HL-60/S4 treated with phorbol 12-myristate 13-acetate at 8.2 ng/mL for 4 days and 3 days (cell line): ENCODE data around the gene EIF4EBP3.
"Not testable (repeated sequence)": the region's sequence is repeated elsewhere in the genome, so short reads cannot be mapped to it uniquely, and the experiment has no call there.

Experiments used
- in situ Hi-C: fragments of 300-500 bp; cut with MboI; formaldehyde crosslinking; loops from 2 replicates; pipeline ENCODE4 v1.15.0; 2022; ENCODE audit warnings: low sequenced_read_pairs

EIF4EBP3 gene

DNA sequence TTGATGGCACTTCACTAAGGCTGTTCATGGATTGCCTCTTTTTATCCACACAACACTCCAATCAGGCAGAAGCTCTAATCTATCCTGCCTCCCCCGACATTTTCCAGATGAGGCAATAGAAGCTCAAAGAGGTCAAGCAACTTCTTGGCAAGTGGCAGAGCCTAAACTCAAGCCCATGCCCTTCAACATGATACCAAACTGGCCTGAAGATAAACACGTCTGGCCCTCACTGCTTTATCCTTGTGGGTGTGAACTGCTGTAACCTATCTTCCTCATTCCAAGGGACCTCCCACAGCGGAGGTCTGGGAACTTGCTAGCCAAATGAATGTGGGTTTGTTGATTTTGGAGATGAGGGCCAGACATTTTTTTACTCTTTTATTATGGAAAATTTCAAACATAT is 26.7 kb downstream of the EIF4EBP3 start:
- in situ Hi-C loops: no loop called here

DNA sequence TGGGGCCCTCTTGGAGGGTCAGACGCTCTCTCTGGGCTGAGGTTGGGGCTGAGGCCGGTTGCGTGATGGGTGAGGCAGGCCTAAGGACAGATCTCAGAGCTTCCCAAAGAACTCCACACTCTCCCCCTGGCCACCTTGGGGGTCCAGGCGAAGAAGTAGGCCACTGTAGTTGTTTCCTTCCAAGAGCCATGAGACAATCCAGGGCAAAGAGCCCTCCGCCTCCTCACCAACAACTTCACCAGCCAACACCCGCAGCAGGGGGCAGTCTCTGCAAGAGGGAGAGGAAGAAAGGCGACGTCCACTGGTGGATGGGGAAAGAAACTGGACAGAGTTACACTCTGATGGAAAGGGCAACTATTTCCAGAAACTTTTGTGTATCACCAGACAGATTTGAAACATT is 27.8 kb downstream of the EIF4EBP3 start:
- in situ Hi-C loops: no loop called here

DNA sequence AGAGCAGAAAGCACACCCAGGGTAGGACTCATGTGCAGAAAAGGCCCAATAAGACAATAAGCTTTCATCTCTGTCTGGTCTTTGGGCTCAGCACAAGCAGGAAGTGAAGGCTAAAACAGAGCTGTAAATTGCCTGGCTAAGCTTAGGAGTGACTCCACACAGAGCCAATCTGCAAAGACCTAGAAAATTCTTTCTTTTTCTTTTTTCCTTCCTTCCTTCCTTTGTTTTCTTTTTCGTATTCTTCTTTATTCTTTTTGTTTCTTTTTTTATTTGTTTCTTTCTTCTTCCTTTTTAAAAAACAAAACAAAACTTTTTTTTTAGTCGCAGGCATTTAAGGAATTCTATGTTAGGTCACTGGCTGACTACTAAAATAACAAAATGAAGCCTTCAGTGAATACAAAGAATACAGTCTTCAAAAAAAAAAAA is 29.3 kb downstream of the EIF4EBP3 start:
- in situ Hi-C loops: no loop called here

DNA sequence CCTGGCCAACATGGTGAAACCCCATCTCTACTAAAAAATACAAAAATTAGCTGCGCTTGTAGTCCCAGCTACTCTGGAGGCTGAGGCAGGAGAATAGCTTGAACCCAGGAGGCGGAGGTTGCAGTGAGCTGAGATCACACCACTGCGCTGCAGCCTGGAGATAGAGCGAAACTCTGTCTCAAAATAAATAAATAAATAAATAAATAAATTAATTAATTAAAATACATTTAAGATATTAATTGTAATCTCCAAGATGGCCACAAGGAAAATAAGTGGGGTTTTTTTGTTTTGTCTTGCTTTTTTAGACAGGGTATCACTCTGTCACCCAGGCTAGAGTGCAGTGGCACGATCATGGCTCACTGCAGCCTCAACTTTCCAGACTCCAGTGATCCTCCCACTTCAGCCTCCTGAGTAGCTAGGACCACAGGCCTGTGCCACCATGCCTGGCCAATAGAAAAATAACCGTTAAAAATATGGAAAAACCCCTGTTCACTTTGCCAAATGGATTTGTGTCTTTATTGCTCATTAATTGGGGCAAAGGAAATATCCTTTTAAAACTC is 31.8 kb downstream of the EIF4EBP3 start:
- in situ Hi-C loops: not testable (repeated sequence)

DNA sequence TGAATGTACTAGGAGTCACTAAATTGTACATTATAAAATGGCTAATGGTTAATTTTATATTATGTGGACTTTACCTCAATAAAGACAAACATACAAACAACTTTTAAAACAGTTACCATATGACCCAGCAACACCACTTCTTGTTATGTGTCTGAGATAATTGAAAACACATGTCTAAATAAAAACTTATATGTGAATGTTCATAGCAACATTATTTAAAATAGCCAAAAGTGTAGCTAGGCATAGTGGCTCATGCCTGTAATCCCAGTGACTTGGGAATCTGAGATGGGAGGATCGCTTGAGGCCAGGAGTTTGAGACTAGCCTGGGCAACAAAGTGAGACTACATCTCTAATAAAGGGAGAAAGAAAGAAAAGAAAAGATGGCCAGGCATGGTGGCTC is 40.0 kb downstream of the EIF4EBP3 start:
- in situ Hi-C loops: no loop called here

DNA sequence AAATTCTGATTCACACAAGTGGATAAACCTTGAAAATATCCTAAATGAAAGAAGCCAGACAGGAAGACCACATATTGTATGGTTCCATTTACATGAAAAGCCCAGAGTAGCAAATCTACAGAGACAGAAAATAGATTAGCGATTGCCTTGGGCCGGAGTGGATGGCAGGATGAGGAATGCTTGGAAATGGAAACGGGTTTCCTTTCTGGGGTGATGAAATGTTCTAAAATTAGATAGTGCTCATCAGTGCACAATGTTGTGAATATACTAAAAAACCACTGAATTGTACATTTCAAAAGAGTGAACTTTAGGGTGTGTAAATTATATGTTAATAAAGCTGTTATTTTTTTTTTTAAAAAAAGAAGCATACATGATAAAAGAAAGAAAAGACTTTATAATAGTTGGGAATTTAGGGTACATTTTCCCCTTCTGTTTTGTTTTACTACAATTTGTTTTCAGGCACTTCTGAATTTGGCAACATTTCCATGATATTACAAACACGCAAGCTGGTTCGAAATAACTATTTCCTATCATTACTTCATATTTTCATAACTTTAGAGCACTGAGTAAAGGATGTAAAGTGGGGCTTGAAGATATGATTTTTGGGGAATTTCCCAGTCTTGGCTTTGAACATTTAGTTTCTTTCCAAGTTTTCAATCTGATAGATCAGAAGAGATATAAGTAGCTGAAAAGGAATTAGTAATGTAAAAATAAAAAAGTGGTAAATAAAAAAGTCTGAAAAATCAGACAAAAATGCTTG is 41.0 kb downstream of the EIF4EBP3 start:
- in situ Hi-C loops: no loop called here

DNA sequence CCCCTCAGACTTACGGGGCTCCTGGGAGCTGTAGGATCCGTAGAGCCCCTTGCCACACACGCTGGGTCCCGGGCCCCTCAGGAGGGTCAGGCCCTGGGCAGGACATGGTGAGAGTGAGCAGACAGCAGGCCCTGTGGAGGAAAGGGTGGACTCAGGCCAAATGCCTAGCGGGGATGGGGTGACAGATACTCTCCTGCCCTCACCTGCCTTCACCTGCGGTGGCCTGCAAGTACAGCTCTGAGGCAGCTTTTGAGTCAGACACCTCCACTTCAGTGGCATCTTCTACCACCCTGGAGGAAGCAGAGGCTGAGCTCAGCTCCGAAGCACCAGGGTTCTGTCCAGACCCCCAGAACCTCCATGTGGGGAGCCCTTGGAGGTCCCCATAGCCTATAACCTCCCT is 43.4 kb downstream of the EIF4EBP3 start:
- in situ Hi-C loops: no loop called here

DNA sequence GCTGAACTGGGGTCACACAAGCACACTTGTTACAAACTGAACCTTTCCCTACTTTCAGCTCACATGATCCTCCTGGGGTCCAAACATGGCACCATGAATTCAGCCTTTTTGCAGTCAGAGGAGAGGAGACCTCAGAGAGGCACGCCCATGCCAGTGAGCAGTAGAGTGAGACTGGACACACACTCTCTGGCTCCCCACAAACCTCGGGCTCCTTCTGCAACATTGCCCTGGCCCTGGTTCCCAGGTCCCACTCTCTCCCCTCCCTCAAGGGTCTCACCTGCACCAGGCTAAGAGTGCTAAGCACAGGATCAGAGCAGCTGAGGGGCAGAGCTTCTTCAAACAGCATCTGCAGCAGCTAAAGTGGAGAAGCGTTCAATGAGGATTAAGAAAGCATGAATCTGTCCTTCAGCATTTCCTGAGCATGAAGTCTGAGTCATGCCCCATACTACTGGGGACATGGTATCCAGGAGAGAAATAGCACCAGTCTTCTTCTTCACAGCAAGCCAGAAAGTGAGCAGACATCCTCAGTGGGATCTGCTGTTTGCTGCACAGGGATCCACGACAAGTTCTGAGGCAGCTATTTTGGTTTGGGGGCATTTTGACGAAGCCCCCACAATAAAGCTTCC is 44.4 kb downstream of the EIF4EBP3 start:
- in situ Hi-C loops: no loop called here

DNA sequence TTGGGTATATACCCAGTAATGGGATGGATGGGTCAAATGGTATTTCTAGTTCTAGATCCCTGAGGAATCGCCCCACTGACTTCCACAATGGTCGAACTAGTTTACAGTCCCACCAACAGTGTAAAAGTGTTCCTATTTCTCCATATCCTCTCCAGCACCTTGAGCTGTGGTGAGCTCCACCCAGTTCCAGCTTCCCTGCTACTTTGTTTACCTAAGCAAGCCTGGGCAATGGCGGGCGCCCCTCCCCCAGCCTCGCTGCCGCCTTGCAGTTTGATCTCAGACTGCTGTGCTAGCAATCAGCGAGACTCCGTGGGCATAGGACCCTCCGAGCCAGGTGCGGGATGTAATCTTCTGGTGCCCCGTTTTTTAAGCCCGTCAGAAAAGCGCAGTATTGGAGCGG is 45.6 kb downstream of the EIF4EBP3 start:
- in situ Hi-C loops: not testable (repeated sequence)

DNA sequence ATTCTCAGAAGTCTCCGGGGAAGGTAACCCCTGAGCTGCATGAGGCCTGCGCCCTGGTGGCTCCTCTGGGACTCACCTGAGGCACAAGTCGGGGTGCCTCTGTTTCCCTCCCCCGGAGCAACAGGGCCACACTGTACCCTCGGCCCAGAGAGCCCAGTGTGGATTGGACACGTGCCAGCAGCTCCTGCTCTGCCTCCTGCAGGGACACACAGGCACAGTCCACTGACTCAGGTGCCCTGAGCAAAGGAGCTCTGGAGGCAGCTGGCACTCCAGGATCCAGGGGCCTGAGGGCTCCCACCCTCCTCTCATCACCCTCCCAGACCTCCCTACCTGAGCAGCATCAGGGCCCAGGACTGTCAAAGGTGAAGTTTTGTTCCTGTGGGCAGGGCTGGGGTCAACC is 46.7 kb downstream of the EIF4EBP3 start:
- in situ Hi-C loops: no loop called here

DNA sequence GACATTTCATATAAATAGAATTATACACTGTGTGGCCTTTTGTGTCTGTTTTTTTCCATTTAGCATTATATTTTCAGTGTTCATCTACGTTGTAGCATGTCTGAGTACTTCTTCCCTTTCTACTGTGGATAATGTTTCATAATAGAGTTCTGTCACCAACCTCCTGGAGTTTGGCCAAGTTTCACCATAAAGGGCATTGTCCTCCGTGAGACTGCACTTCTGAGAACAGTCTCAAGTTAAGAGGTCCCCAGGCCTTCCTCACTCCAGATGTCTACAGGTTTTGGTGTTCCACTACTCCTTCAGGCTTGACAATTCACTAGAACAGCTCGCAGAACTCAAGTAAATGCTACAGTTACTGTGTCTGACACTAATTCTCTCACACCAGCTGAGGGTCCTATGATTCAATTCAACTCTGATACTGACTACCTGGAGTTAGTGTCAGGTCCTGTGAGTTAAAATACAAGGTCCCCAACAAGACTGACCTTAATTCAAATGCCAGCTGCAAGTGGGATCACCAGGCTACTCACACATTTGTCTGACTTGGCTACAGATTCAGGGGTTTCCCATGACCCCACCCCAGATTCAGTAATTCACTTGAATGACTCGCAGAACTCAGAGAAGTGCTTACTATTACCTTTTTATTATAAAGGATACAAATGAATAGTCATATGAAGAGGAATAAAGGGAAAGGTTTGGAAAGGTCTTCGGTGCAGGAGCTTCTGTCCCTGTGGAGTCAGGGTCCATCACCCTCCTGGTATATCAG is 48.3 kb downstream of the EIF4EBP3 start:
- in situ Hi-C loops: no loop called here

DNA sequence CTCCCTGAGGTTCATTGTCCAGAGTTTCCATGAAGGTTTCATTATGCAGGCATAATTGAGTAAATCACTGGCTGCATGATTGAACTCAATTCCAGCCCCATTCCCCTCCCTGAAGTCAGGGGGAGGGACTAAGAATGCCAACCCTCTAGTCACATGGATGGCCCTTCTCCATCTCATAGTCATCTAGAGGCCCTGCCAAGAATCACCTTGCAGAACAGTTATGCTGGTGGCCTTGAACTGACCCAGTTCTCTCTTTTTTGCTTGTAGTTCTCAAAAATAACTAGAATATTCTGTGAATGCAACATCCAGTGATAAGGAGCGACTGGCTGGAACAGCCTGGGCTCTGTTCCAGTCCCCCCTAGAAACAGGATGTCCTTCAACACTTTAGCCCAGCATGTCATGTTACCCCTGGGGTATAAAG is 48.9 kb downstream of the EIF4EBP3 start:
- in situ Hi-C loops: no loop called here

DNA sequence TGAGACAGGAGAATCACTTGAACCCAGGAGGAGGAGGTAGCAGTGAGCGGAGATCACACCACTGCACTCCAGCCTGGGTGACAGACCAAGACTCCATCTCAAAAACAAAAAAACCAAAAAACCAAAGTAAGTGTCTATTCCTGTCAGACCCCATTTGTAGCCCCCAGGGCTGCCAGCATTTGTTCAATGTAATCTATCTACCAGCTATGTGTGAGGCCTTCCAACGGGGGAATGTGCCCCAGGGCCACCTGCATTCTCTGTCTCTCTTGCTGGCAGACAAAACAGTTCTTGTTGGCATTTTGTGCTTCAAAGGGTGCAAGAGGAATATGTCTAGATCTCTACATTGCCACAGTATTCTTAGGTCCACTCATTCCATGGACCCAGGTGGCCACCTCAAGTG is 51.4 kb downstream of the EIF4EBP3 start:
- in situ Hi-C loops: no loop called here
